OCI-LY1 (cell line): Measurements from ENCODE around the gene RPN1.

ENCODE experiments used
- H2AFZ ChIP-seq: fragments of 200-600 bp; sonication (generic), shearing (Covaris generic); 2 replicates; pipeline ENCODE4 v1.6.0; 2014; ENCODE audit warnings: antibody characterized with exemption, mild to moderate bottlenecking, low read length
- H3F3A ChIP-seq: fragments of 200-600 bp; sonication (generic), shearing (Covaris generic); 2 replicates; pipeline ENCODE4 v1.6.0; 2014; ENCODE audit warnings: mild to moderate bottlenecking, antibody characterized with exemption, low read length, moderate library complexity; ENCODE audit not compliant: insufficient read depth
- H3K27ac ChIP-seq: fragments of 200-600 bp; sonication (generic); 2 replicates; pipeline ENCODE4 v1.5.1; 2014; ENCODE audit warnings: low read length, mixed run types, mild to moderate bottlenecking, low read depth; ENCODE audit not compliant: poor library complexity, severe bottlenecking
- H3K27me3 ChIP-seq: fragments of 200-600 bp; sonication (generic); 2 replicates; pipeline ENCODE4 v1.6.0; 2014; ENCODE audit warnings: antibody characterized with exemption, mild to moderate bottlenecking, low read length, moderate library complexity; ENCODE audit not compliant: insufficient read depth
- H3K36me3 ChIP-seq: fragments of 200-600 bp; sonication (generic); 2 replicates; pipeline ENCODE4 v1.6.1; 2014; ENCODE audit warnings: mild to moderate bottlenecking, antibody characterized with exemption, low read length, moderate library complexity, mixed read lengths; ENCODE audit not compliant: insufficient read depth
- H3K4me1 ChIP-seq: fragments of 200-600 bp; sonication (generic); 2 replicates; pipeline ENCODE4 v1.5.1; 2014; ENCODE audit warnings: mild to moderate bottlenecking, low read length, moderate library complexity; ENCODE audit not compliant: insufficient read depth, severe bottlenecking
- H3K4me2 ChIP-seq: fragments of 200-600 bp; sonication (generic), shearing (Covaris generic); 2 replicates; pipeline ENCODE4 v1.6.1; 2014; ENCODE audit warnings: low read length
- H3K4me3 ChIP-seq: fragments of 200-600 bp; sonication (generic); 2 replicates; pipeline ENCODE4 v1.5.1; 2014; ENCODE audit warnings: low read length, low read depth, mild to moderate bottlenecking, mixed read lengths; ENCODE audit not compliant: poor library complexity, severe bottlenecking
- H3K79me2 ChIP-seq: fragments of 200-600 bp; shearing (Covaris generic); 2 replicates; pipeline ENCODE4 v1.6.1; 2016; ENCODE audit warnings: mixed run types, low read length, mixed read lengths; ENCODE audit not compliant: insufficient read depth
- H3K9ac ChIP-seq: fragments of 200-600 bp; sonication (generic), shearing (Covaris generic); 2 replicates; pipeline ENCODE4 v1.6.1; 2014; ENCODE audit warnings: mild to moderate bottlenecking, low read length, mixed read lengths
- H3K9me2 ChIP-seq: fragments of 200-600 bp; sonication (generic), shearing (Covaris generic); 2 replicates; pipeline ENCODE4 v1.6.1; 2014; ENCODE audit warnings: low read depth, mild to moderate bottlenecking, low read length, mixed read lengths
- H3K9me3 ChIP-seq: fragments of 200-600 bp; shearing (Covaris generic); 2 replicates; pipeline ENCODE4 v1.6.1; 2014; ENCODE audit warnings: low read length, mixed read lengths
- H4K20me1 ChIP-seq: fragments of 200-600 bp; sonication (generic), shearing (Covaris generic); 2 replicates; pipeline ENCODE4 v1.6.0; 2016; ENCODE audit warnings: mild to moderate bottlenecking, low read length; ENCODE audit not compliant: insufficient read depth
- CTCF ChIP-seq: fragments of 200-600 bp; sonication (generic), shearing (Covaris generic); IDR thresholded peaks from 2 replicates; pipeline ENCODE4 v1.5.1; 2017; ENCODE audit warnings: mild to moderate bottlenecking, antibody characterized with exemption, low read length, moderate library complexity, mixed read lengths
- EZH2 ChIP-seq: fragments of 200-600 bp; sonication (generic), shearing (Covaris generic); IDR thresholded peaks from 2 replicates; pipeline ENCODE4 v1.8.0; 2017; ENCODE audit warnings: borderline replicate concordance, mixed run types, mild to moderate bottlenecking, antibody characterized with exemption, low read length, moderate library complexity, mixed read lengths

RPN1 gene

GRCh38 chr3:128572013-128572412 lies 78.6 kb downstream of the RPN1 start:
- Histone ChIP-seq H3K79me2 (no peaks in the 10 kb centered on the region), H3F3A (no peaks in the 10 kb centered on the region), H3K4me1 (no peaks in the 10 kb centered on the region), H3K27me3 (peaks cover 20% of the 10 kb centered on the region), H2AFZ (no peak overlapping the region), H3K27ac (no peak overlapping the region), H3K4me2 (no peak overlapping the region), H3K9ac (no peak overlapping the region), H3K9me2 (no peaks in the 10 kb centered on the region), H3K9me3 (no peaks in the 10 kb centered on the region), H4K20me1 (no peaks in the 10 kb centered on the region), H3K36me3 (no peaks in the 10 kb centered on the region), H3K4me3 (no peak overlapping the region)
- TF ChIP-seq EZH2 (no peak), CTCF (no peak)
